Esophagus muscularis mucosa (tissue), 3 donors: ENCODE data around the gene ARID1B.

Experiments
- POLR2A ChIP-seq: fragments of 450-650 bp; IDR thresholded peaks from one replicate; pipeline ENCODE4 v1.6.1; 2017; ENCODE audit warnings: antibody characterized with exemption, moderate library complexity, mild to moderate bottlenecking, low read depth
- TF ChIP-seq, protein P1 (sequence below), 3 experiments: fragments of 200-600 bp in 2 of 3; fragments of 450-650 bp in 1 of 3; sonication (generic) in 2 of 3; IDR thresholded peaks; one replicate each; pipeline ENCODE4 v1.5.1; 2017 to 2019; ENCODE audit warnings: antibody characterized with exemption in 3 of 3, mild to moderate bottlenecking in 2 of 3, moderate library complexity in 1 of 3

GRCh38 chr6:157157258-157157657 is 380.1 kb downstream of the ARID1B start:
- TF ChIP-seq POLR2A = no peak
- TF ChIP-seq, protein P1, sequence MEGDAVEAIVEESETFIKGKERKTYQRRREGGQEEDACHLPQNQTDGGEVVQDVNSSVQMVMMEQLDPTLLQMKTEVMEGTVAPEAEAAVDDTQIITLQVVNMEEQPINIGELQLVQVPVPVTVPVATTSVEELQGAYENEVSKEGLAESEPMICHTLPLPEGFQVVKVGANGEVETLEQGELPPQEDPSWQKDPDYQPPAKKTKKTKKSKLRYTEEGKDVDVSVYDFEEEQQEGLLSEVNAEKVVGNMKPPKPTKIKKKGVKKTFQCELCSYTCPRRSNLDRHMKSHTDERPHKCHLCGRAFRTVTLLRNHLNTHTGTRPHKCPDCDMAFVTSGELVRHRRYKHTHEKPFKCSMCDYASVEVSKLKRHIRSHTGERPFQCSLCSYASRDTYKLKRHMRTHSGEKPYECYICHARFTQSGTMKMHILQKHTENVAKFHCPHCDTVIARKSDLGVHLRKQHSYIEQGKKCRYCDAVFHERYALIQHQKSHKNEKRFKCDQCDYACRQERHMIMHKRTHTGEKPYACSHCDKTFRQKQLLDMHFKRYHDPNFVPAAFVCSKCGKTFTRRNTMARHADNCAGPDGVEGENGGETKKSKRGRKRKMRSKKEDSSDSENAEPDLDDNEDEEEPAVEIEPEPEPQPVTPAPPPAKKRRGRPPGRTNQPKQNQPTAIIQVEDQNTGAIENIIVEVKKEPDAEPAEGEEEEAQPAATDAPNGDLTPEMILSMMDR (IDR thresholded peaks at IDR 0.05) = no peak
